Measurements from ENCODE around the gene PIK3R5.

- TF ChIP-seq CTCF (IDR thresholded peaks at IDR 0.05) (no peak), POLR2A (IDR thresholded peaks at IDR 0.05) (no peak)
Measured at GRCh38 chr17:9002227-9002605, 36.7 kb upstream of the PIK3R5 start.
